VCaP (cell line): ENCODE results near the gene NPAS2.

Source experiments
- H3K27ac ChIP-seq: fragments of 450-650 bp; 2 replicates; pipeline ENCODE4 v1.5.1; 2017
- TF ChIP-seq, protein P1 (sequence below): fragments of 450-650 bp; conservative IDR thresholded peaks from 2 replicates; pipeline ENCODE4 v1.5.1; 2017; ENCODE audit warnings: mild to moderate bottlenecking, moderate library complexity

NPAS2 gene

DNA sequence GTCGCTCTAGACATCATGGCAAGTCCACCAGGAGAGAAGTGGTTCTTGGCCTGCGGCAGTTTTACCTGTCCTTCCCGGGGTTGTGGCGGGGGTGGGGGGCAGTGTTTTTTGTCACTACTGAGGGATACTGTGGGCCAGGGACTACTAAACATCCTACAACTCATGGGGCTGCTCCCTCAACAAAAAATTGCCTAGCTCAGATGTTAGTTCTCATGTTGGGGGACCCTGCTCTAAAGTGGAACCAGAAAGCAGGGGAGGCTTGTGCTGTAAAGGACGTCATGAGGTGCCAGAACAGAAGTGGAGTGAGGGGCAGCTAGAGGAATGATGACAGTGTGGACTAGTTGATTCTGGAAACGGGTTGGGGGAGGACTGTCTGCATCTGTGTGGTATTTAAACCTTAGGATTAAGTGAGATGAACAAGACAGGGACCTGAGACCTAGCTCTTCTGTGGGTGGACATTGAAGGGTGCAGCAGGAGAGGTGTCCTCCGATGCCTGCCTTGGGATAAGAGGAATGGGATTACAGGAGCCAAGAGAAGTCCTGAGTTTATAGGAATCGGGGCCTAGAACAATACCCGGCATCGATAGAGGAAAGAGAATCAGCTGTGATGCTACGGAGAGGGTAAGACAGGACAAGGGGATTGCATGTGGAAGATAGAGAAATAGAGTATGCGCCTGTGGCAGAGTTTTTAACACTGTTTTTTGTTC, 184.8 kb downstream of the NPAS2 start:
- TF ChIP-seq, protein P1, sequence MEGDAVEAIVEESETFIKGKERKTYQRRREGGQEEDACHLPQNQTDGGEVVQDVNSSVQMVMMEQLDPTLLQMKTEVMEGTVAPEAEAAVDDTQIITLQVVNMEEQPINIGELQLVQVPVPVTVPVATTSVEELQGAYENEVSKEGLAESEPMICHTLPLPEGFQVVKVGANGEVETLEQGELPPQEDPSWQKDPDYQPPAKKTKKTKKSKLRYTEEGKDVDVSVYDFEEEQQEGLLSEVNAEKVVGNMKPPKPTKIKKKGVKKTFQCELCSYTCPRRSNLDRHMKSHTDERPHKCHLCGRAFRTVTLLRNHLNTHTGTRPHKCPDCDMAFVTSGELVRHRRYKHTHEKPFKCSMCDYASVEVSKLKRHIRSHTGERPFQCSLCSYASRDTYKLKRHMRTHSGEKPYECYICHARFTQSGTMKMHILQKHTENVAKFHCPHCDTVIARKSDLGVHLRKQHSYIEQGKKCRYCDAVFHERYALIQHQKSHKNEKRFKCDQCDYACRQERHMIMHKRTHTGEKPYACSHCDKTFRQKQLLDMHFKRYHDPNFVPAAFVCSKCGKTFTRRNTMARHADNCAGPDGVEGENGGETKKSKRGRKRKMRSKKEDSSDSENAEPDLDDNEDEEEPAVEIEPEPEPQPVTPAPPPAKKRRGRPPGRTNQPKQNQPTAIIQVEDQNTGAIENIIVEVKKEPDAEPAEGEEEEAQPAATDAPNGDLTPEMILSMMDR: no peak
- peak overlapping the region; percentile 87 for H3K27ac ChIP-seq

DNA sequence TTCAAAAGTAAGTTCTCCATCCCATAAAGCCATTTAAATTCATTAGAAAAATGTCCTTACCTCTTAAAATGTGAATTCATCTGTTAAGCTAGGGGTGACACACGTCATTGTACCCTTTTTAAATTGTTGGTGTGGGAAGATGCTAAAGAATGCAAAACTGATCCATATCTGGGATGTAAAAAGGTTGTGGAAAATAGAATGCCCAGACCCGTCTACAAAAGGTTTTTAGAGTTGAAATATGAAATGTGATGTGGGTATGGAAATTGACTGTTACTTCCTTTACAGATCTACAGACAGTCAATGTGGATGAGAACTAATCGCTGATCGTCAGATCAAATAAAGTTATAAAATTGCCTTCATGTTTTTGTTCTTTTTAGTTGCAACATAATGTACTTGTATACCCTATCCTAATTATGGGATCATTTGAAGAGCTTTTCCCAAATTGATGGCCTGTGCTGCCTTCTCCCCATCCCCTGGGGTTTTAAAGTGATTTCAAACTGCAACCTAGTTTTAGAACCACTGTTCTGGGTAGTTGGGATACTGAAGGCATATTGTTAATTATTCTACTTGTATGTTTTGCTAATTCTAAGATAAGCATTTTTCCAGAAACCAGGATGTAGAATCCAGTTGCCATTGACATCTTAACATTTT, 186.3 kb downstream of the NPAS2 start:
- TF ChIP-seq, protein P1: no peak
- H3K27ac ChIP-seq: peak overlapping the region; percentile 87; the same call in 1 of the 2 replicates

DNA sequence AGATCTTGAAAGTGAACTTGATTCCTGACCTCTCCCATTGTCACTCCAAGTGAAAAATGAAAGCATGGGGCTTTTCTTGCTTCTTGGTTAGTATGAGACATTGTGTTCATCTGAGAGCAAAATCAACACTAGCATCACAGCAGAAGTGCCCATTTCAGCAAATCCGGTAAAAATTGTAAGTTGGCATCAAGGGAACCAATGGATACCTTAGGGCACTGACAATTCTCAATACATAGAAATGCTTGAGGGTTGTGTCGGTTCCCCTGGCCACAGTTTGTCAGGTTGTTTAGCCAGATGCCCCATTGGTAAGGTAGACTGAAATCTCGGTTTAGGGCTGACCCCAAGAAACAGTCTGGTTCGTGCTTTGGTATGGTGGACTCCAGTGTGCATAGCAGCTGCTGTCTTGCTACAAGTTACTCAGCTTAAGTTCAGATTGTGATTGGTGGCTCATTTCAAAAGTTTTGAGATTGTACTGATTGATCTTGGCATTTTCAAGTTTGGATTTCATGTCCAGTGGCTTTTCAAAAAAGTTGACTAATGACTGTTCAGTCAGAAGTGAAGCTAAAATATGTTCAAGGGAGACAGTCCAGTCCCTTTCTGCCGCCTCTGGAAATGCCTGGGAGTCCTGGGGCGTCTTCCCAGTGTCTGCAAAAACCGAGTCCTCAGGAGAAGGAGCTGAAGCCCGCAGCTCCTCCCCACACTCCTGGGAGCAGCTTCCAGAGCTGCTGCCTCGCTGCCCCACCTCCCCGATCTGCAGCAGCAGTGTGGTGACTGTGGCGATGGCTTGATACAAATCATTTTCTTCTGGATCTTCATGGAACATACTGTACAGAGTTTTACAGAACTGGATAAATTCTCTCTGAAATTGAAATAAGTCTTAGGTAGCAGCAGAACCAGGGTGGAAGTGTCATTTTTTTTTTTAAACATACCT, 187.7 kb downstream of the NPAS2 start:
- TF ChIP-seq, protein P1: no peak
- H3K27ac ChIP-seq: peak overlapping the region; percentile 29; the same call in 1 of the 2 replicates

DNA sequence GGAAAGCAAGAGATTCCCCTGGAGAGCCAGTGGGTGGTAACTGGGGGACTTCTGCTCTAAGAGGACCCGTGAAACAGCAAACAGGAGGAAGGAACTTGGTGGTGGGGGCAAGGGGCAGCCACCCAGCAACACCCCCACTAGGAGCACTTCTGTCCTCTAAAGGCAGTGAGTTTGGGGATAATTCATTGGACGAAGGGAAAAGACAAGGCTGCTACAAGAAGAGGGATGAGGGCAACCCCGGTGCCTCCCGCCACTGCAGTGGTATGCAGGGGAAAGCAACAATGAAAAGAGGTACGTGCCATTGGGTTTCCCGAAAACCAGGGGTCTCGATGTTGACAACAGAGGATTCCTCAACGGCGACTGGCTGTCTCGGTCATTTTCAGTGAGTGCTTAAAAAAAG, 191.2 kb downstream of the NPAS2 start:
- H3K27ac ChIP-seq: no peak overlapping the region; the same call in 1 of the 2 replicates
- TF ChIP-seq, protein P1: no peak

DNA sequence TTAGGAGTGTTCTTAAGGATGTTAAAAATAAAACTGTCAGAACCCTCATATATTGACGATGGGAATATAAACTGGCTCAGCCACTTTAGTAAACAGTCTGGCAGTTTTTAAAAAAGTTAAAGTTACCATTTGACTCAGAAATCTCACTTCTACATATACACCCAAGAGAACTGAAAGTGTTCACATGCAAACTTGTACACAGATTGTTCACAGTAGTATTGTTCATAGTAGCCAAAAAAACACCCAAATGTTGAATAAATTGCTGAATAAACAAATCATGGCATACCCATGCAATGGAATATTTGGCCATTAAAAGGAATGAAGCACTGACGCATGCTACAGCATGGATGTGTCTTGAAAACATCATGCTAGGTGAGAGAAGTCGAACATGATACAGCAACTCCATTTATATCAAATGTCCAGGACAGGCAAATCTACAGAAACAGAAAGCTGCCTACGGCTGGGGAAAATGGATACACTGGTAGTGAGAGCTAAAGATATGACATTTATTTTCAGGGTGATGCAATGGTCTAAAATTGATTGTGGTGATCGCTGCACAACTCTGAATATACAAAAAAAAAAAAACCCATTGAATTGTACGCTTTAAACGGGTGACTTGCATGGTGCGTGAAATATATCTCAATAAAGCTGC, 192.2 kb downstream of the NPAS2 start:
- peak overlapping the region; percentile 21; the same call in 1 of the 2 replicates for H3K27ac ChIP-seq
- TF ChIP-seq, protein P1: no peak

DNA sequence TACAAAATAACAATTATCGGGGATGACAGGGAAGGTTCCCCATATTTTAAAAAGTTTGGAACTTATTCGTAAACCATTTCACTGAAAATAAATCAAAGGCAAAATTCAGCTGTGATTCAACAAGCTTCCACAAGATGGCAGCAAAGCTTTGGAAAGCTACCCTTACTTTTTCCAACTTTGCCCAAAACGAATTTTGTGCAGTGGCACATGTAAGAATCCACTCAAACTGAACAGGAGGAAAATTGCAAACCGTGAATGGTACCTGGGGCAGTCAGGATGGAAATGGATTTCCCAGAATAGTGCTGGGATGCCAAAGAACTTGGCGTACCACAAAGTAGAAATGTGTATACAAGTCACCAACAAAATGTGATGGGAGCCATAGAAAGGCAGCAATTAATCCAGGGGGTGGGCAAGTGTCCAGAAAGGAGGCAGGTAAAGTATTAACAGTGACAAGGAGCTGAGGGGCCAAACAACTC, 192.8 kb downstream of the NPAS2 start:
- TF ChIP-seq, protein P1: peak; percentile 86
- H3K27ac ChIP-seq: peak overlapping the region; percentile 21
